Superior temporal gyrus (tissue), 1 donor: Measurements from ENCODE around the gene NT5DC2.
A peak's percentile ranks its signal among the peaks of the same experiment; 100 is the strongest.

Experiments
- DNase-seq: peaks from one replicate; pipeline ENCODE4 v3.0.0-alpha.2; 2016; ENCODE audit errors: extremely low spot score

NT5DC2 gene

DNA sequence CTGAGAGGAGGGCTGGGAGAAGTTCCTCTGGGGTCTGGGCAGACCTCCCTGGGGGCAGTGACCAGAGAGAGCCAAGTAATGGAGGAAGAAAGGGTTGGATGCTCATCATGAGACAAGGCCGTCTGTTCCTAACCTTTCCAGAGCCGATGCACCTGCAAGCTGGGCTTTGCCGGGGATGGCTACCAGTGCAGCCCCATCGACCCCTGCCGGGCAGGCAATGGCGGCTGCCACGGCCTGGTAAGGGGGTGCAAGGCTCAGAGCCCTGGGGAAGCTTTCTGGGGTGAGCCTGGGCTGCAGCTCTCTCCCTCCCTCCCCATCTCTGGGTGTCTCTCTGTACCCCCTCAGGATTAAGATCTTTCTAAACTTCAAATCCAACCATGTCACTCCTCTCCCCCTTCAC is 22.1 kb downstream of the NT5DC2 start:
- no peak for DNase-seq

DNA sequence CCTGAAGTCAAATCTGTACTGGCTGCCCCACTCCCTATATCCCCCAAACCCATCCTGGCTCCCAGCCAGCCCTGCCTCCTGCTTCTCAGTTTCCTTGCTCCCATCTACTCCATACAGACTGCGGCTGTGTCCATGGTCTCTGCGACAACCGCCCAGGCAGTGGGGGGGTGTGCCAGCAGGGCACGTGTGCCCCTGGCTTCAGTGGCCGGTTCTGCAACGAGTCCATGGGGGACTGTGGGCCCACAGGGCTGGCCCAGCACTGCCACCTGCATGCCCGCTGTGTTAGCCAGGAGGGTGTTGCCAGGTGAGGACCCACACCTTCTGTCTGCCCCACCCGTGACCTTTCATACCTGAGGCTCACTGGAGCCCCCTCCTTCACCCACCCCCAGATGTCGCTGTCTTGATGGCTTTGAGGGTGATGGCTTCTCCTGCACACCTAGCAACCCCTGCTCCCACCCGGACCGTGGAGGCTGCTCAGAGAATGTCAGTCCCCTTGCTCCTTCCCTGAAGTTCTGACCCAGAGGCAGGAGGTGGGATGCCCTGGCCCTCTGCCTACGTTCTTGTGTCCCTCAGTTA is 23.8 kb downstream of the NT5DC2 start:
- no peak for DNase-seq

DNA sequence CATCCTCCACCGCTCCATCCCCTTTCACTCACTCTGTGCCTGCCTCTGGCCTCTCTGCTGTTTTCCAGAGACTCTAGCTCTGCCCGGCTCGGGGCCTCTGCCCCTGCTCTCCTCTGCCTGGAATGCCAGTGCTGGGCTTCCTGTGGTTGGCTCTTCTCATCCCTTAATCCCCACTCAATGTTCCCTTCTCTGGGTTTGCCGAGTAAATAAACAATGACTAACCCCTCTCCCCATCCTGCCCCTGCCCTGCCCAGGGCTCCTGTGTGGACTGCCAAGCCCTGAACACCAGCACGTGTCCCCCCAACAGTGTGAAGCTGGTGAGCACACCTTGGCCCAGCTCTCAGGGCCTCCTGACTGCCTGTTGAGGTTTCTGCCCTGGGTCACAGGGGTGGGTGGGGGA is 26.3 kb downstream of the NT5DC2 start:
- no peak for DNase-seq

DNA sequence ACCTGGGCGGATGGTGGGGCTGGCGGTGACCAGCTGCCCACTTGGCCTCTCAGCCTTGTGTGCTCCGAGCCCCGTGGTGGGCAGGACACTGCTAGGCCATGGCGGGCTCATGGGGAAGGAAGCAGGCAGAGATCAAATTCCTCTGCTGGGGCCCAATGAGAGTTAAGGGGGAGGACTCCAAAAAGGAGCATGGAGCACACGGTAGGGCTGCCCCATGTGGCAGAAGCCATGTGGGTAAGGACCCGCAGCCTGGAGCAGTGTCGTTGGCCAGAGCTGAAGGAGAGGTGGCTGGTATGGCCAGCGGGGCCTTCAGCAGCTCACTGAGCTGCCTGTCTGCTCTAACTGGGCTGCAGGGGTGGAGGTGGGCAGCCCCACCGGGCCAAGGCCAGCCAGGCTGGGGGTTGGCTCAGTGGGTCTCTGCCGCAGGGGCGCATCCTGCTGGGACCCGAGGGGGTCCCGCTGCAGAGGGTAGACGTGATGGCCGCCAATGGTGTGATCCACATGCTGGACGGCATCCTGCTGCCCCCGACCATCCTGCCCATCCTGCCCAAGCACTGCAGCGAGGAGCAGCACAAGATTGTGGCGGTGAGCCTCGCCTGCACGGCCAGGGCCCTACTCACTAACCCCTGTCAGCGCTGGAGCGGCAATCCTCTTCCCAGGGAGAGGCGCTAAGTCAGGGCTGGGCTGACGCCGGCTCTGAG is 27.2 kb downstream of the NT5DC2 start:
- DNase-seq = no peak

DNA sequence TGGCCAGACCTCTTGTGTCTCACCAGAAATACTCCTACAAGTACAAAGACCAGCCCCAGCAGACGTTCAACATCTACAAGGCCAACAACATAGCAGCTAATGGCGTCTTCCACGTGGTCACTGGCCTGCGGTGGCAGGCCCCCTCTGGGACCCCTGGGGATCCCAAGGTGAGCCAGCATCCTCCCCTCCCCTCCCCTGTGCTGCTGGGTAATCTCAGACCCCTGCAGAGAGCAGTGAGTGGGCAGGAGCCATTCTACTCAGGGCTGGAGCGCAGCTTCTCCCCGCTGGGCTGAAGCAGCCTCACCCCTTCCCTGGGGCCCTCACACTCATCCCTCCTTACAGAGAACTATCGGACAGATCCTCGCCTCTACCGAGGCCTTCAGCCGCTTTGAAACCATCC is 28.7 kb downstream of the NT5DC2 start:
- DNase-seq = no peak

DNA sequence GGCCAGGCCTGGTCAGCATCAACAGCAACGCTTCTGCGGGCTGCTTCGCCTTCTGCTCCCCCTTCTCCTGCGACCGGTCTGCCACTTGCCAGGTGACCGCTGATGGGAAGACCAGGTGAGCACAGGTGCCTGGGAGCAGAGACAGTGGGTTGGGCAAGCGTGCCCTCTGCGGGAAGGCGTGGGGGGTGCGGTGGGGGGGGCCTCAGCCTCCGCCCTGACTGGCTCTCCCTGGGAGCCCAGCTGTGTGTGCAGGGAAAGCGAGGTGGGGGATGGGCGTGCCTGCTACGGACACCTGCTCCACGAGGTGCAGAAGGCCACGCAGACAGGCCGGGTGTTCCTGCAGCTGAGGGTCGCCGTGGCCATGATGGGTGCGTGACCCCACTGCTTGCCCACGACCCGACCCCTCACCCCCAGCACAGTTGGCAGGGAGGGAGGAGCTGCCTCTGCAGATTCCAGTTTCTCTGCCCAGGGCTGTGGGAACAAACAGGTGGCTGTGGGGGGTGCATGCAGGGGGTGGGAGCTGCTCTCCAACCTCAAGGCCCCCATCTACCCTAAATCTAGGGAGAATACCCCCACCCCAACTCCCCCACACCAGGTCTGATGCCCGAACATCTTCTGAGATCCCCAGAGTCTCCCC is 29.8 kb downstream of the NT5DC2 start:
- no peak for DNase-seq

DNA sequence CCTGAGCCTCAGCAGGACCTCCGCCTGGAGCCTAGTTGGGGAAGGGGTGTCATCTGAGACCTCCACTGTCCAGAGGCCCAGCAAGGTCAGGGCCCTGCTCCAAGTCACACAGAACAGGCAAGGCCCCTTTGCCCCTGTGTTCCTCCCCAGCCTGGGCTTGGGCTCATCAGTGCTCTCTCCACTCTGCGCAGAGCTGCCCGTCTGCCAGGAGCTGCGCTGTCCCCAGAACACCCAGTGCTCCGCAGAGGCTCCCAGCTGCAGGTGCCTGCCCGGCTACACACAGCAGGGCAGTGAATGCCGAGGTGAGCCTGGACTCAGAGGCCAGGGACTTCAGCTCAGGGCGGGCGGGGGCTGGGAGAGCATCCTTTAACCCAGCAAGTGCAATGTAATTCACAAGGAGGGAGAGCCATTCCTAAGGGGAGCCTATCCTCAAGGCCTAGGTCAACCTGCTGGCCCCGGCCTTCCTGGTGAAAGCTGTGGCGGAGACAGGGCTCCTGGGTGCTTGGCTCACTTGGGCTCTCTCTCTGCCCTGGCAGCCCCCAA is 30.8 kb downstream of the NT5DC2 start:
- no peak for DNase-seq

DNA sequence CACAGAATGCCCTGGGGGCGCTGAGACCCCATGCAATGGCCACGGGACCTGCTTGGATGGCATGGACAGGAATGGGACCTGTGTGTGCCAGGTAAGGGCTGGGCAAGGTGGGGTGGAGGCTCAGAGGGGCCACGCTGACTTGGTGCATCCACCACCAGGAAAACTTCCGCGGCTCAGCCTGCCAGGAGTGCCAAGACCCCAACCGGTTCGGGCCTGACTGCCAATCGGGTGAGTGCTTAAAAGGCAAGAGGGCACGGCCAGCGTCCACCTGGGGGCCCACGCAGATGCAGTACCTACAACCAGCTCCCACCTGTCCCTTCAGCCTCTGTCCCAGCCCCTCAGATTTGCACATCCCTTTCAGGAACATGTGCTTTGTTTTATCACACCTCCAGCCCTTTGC is 31.7 kb downstream of the NT5DC2 start:
- DNase-seq = no peak

DNA sequence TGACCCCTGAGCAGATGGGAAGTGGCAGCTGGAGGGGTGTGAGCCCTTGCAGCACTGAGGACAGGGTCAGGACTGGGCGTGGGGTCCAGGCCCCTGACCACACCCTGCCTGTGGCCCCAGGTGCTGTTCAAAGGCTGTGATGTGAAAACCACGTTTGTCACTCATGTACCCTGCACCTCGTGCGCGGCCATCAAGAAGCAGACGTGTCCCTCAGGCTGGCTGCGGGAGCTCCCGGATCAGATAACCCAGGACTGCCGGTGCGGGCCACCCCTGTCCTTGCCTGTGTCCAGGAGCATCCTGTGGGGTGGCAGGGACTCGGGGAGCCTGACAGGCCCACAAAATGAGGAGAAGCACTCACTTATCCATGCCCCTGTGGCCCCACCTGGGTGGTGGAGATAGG is 32.6 kb downstream of the NT5DC2 start:
- DNase-seq = no peak

DNA sequence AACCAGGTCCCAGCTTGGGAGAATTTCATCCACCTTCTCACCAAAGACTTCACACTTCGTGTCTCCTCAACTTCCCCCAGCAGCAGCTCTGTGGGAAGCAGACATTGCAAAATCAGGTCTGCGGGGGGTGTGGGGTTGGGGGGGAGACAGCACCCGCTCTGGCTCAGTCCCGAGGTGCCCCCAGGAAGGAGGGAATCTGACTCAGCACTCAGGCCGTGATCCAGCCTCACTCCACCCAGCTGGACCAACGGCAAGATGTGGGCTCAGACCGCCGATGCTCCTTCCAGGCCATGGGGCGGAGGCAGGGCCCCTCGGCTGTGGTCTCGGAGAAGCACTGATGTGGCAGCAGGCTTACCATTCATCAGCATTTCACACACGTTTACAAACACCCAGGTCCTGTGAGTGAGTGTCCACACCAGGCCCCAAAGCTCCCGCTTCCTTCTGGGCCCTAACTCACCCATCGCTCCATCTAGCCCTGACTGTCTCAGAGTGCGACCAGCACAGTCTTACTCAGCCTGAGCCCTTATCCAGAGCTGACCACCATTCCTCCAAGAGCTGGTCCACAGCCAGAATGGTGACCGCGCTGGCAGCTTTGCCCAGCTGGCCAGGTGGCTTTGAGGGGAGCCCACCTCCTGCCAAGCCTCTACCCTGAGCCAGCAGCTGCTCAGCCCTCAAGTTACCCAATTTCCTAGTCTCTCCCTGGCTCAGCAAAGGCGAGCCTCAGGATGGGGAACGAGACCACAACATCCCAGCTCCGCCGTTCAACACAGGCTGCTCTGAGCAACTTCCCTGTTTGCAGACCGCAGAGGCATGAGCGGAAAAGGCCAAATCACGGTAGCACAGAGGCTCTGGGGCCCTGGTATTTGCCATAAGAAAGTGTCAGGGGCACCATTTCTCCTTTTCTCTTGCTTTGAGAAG is 35.3 kb downstream of the NT5DC2 start:
- peak; percentile 13 for DNase-seq

DNA sequence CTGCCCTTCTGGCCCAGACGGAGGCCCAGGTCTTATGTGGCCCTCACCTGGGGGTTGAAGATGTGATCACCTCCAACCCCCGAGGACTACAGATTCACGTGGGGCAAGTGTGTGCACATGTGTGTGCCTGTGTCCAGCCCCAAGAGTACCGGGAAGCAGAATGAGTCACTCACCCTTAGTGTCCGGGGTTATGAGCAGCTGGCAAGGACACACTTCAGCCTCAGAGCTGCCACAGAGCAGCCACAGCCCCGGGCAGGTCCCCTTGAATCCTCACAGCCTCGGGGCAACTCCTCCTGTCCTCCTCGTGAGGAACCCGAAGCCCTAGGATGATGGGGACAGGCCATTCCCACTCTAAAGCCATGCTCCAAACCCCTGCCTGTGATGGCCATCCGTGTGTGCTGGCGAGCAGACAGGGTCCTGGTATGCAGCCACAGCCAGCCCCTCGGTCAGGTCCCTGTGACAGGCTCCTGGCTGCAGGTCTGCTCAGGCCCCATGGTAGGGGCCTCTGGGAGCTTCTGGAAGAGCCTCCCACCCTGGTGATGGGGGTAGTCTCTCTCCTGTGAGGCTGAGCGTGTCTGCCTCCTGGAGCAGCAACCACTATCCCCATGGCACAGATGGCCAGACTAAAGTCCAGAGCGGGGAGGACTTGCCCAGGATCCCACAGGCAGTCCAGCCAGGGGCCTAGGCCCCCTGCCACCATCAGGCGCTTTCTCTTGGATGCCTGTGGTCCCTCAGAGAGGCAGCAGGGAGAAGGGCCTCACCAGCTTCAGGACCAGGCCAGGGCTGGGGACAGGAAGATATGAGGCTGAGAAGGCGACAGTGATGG is 37.7 kb downstream of the NT5DC2 start:
- DNase-seq = no peak

DNA sequence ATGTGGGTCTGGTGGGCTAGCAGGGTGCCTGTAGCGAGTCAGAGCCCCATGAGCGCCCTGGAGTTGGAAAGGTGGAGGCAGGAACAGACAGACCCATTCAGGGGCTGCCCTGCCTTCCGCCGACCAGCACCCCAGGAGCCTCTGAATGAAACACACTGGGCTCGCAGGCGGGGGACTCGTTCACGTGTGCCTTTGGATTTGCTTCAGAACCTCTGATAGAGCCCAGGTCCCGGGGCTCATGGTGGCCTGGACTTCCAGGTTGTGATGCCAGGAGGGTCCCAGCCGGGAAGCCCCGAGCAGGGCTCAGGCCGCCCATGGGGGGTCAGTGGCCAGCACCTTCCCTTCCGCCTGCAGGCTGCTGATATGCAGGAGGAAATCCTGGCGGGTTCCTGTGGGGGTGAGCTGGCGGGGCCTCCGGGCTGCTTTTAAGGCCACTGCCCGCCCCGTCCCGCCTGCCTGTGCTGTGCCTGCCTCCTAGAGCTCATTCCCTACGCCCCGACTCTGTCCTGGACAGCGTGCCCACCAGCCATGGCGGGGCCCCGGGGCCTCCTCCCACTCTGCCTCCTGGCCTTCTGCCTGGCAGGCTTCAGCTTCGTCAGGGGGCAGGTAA is 38.7 kb downstream of the NT5DC2 start, which contains the start of gene STAB1:
Gene STAB1, plus strand, starts transcription at position 453 of the 610 bp plus-strand sequence. Its CDS starts 76 bp downstream, at position 529.
- DNase-seq = no peak

DNA sequence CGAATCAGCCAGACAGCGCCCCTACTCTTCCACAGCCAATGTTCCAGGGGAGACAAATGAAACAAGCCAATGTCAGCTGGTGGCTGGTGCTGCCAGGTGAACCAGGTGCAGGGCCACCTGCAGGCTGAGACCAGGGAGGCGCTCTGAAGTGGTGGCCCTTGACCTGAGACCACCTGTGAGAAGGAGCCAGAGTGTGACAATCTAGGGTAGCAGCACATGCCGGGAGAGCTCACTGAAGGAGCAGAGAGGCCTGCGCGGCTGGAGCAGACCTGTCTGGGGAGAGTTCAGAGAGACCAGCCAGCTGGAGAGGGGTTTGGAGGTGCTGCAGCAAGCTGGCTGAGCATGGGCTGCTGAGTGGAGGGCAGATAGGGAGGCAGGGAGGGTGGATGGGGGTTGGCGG is 39.2 kb downstream of the NT5DC2 start:
- no peak for DNase-seq

DNA sequence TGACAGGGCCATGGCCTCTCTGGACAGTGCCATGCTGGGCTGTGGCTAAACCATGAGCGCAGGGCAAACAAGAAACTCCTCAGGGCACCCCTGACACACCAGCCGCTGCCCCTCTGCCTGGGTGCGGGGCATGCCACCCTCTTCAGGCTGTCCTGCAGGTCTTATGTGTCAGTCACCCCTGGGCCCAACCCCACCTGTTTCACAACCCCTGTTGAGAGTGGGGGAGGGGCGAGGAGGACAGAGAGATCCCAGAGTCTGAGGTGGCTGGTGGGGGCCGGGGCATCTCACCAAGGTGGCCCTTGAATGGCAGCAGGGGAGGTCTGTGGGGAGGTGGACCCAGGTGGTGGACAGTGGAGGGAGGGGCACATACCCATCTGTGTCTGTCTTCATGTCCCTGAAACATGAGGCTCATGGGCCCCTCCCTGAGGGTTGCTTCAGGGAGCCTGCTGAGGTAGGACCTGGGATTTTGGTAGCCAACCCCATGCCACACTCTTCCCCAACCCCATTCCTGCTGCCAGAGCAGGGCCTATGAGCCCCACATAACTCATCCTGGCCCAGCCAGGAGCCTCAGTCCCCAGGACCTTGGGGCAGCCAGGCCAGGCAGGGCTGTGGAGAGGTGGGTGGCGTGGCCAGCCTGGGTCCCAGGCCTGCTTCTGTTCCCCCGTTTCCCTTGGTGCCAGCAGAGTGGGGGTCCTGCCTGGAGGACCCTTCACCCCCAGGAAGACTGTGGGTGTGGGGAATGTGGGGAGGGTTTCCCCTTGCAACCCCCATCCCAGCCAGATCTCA is 40.2 kb downstream of the NT5DC2 start:
- no peak for DNase-seq

DNA sequence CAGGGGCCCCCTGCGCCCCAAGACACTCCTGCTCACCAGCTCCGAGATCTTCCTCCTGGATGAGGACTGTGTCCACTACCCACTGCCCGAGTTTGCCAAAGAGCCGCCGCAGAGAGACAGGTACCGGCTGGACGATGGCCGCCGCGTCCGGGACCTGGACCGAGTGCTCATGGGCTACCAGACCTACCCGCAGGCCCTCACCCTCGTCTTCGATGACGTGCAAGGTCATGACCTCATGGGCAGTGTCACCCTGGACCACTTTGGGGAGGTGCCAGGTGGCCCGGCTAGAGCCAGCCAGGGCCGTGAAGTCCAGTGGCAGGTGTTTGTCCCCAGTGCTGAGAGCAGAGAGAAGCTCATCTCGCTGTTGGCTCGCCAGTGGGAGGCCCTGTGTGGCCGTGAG is 41.6 kb downstream of the NT5DC2 start:
- DNase-seq = no peak

DNA sequence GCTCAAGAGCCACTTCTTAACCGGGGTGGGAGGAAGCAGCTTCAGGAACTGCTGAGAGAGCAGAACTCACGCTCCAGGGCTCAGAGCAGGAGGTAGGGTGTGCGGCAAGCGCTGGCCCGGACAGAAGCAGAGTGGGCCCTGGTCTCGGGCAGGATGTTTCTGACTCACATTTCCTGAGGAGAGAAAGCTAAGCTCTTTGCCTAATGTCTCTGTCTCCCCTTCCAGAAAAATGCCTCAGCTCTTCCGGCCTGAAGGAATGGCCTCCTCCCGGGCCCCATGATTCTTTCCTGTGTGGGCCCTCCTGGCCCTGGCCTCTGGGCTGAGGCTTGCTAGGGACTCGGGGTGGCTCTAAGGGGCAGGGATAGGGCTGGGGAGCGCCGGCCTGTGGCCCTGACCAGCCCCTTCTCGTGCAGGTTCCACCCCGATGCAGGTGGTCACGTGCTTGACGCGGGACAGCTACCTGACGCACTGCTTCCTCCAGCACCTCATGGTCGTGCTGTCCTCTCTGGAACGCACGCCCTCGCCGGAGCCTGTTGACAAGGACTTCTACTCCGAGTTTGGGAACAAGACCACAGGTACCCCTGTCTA is 42.6 kb downstream of the NT5DC2 start:
- DNase-seq = peak; percentile 15

DNA sequence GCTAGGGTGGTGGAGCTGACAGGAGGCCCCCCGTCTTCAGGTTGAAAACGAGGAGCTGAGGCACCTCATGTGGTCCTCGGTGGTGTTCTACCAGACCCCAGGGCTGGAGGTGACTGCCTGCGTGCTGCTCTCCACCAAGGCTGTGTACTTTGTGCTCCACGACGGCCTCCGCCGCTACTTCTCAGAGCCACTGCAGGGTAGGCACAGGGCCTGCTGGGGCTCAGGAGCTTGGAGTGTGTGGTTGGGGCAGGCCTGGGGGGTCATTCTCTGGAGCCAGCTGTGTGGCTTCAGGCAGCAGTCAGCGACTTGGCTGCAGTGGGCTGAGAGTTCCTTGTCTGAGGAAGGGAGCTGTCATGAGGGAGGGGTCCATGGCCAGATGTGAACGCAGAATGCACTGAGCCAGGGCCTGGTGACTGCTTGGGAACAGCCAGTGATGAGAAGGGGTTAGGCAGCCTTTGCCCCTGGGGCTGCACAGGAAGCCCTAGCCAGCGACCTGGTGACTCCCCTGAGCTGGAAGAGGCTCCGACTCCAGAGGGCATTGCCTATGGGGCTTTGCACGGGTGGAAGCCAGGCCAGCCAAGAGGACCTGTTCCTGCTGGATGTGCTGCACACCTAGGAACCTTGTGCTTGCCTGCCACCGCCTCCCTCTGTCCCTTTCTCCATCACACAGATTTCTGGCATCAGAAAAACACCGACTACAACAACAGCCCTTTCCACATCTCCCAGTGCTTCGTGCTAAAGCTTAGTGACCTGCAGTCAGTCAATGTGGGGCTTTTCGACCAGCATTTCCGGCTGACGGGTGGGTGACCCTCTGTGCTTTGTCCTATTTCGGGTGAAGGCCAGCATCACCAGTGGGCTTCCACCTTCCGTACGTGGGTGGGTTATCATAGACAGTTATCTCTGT is 43.4 kb downstream of the NT5DC2 start:
- DNase-seq = no peak

DNA sequence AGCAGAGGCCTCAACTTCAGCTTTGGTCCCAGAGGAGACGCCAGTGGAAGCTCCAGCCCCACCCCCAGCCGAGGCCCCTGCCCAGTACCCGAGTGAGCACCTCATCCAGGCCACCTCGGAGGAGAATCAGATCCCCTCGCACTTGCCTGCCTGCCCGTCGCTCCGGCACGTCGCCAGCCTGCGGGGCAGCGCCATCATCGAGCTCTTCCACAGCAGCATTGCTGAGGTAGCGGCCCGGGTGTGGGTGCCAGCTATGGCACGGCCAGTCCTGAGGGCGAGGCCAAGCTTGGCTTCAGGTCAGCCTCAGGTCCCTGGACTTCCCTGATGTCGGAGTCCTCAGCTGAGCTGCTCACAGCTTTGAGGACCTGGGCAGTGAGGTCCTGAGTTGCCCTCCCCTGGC is 44.2 kb downstream of the NT5DC2 start:
- no peak for DNase-seq
